ENCODE results near the gene AP2M1.

- TF ChIP-seq CTCF (conservative IDR thresholded peaks at IDR 0.05; ENCODE audit: low read length) (no peak), EZH2phosphoT487 (IDR thresholded peaks at IDR 0.05; ENCODE audit: borderline replicate concordance) (no peak)
Observed at GRCh38 chr3:184155644-184156521, 18.8 kb upstream of the AP2M1 start.
